ENCODE results near the gene DDX21. TPM values are rescaled to one million over a fixed set of nuclear protein-coding genes. Genes with fewer than 3 reads are reported as not detected.

DDX21 gene
- total RNA-seq, 2 experiments from 2014 or later = 120 to 121 TPM

GRCh38 chr10:68957284-68957615, 1.3 kb downstream of the DDX21 start:
- H3K4me1 Mint-ChIP-seq (ENCODE audit: low read depth) = peaks cover 54% of the 10 kb centered on the region
- Histone ChIP-seq H3K27me3 (ENCODE audit: control insufficient read depth in 1 of 2, insufficient read depth in 2 of 2, low read length in 2 of 2) (no peaks in the 10 kb centered on the region), H3K27ac (ENCODE audit: low read depth in 1 of 2, low read length in 2 of 2) (peak overlapping the region; percentile 98 to 100), H3K9me3 (ENCODE audit: control insufficient read depth in 1 of 2, insufficient read depth in 1 of 2, low read length in 2 of 2) (no peaks in the 10 kb centered on the region), H3K4me1 (ENCODE audit: insufficient read depth, low read length) (peaks cover 46% of the 10 kb centered on the region), H3K4me3 (ENCODE audit: low read length) (peak overlapping the region; percentile 97), H3K36me3 (ENCODE audit: insufficient read depth, low read length) (peaks cover 29% of the 10 kb centered on the region)
- no peak for TF ChIP-seq CTCF (IDR thresholded peaks at IDR 0.05)
- ChIA-PET CTCF (interaction anchor here (2.5 kb wide), 1 partner anchor 10 kb away, joined by 6 read pairs; no protein-coding TSS in a partner anchor), POLR2A (interaction anchor here (0.6 to 3.9 kb wide), 7 partner anchors 8 to 131 kb away, joined by 3 to 24 read pairs (median 6); partner anchors contain the start of genes DDX50, KIFBP and SRGN)
- peak overlapping the region; percentile 94 for H3K27ac Mint-ChIP-seq
- H3K4me3 Mint-ChIP-seq = peak overlapping the region; percentile 95
- no peaks in the 10 kb centered on the region for H3K27me3 Mint-ChIP-seq
- peaks cover 49% of the 10 kb centered on the region for H3K36me3 Mint-ChIP-seq (ENCODE audit: low read depth)
- intact Hi-C loops (cut with DNase I, micrococcal nuclease) = loop anchor here (2.0 to 10.0 kb wide), 6 partner anchors 35 to 1072 kb away; partner anchors contain the start of genes CCAR1 (in 1 of the 2), RUFY2 (in 1 of the 2), SIRT1 (in 1 of the 2) and SUPV3L1 (in 1 of the 2)
- no peaks in the 10 kb centered on the region for H3K9me3 Mint-ChIP-seq
- DNase-seq (no peak), ATAC-seq (ENCODE audit: poor library complexity) (no peak)

DNA sequence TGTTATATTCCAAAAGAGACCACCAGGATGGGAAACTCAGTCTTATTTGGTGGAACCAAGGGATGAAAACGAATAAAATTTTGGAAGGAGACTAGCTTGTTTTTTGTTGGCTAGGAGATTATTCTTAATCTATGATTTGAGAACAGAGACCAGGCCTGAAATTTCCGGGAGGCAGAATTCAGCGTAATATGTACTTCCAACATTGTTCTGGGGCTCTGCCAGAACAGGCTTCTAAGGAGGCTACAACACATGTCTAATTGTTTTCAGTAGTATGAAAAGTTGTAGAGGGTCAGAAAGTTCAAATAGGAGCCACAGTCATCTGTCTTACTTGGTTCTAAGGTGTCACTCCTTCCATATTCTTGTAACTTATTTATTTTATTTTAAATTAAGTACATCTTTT, 1.7 kb downstream of the DDX21 start:
- Histone ChIP-seq H3K27ac (ENCODE audit: low read depth in 1 of 2, low read length in 2 of 2) (peak overlapping the region; percentile 98 to 100), H3K27me3 (ENCODE audit: control insufficient read depth in 1 of 2, insufficient read depth in 2 of 2, low read length in 2 of 2) (no peaks in the 10 kb centered on the region), H3K9me3 (ENCODE audit: control insufficient read depth in 1 of 2, insufficient read depth in 1 of 2, low read length in 2 of 2) (no peaks in the 10 kb centered on the region), H3K4me1 (ENCODE audit: insufficient read depth, low read length) (peaks cover 46% of the 10 kb centered on the region), H3K36me3 (ENCODE audit: insufficient read depth, low read length) (peaks cover 33% of the 10 kb centered on the region), H3K4me3 (ENCODE audit: low read length) (peak overlapping the region; percentile 97)
- Mint-ChIP-seq H3K36me3 (ENCODE audit: low read depth) (peaks cover 53% of the 10 kb centered on the region), H3K27ac (peak overlapping the region; percentile 94), H3K27me3 (no peaks in the 10 kb centered on the region), H3K4me1 (ENCODE audit: low read depth) (peaks cover 54% of the 10 kb centered on the region), H3K4me3 (peak overlapping the region; percentile 95), H3K9me3 (no peaks in the 10 kb centered on the region)
- POLR2A ChIA-PET = interaction anchor here (0.6 to 3.9 kb wide), 4 partner anchors 8 to 130 kb away, joined by 3 to 24 read pairs (median 9); partner anchors contain the start of genes DDX50 and SRGN
- intact Hi-C loops (cut with DNase I, micrococcal nuclease) = loop anchor here (2.0 to 10.0 kb wide), 7 partner anchors 35 to 1073 kb away; partner anchors contain the start of genes CCAR1 (in 1 of the 2), RUFY2 (in 1 of the 2), SIRT1 (in 1 of the 2) and SUPV3L1 (in 1 of the 2)
- TF ChIP-seq CTCF (IDR thresholded peaks at IDR 0.05) = no peak
- no peak for ATAC-seq (ENCODE audit: poor library complexity)
- CTCF ChIA-PET = no interaction called here
- no peak for DNase-seq

DNA sequence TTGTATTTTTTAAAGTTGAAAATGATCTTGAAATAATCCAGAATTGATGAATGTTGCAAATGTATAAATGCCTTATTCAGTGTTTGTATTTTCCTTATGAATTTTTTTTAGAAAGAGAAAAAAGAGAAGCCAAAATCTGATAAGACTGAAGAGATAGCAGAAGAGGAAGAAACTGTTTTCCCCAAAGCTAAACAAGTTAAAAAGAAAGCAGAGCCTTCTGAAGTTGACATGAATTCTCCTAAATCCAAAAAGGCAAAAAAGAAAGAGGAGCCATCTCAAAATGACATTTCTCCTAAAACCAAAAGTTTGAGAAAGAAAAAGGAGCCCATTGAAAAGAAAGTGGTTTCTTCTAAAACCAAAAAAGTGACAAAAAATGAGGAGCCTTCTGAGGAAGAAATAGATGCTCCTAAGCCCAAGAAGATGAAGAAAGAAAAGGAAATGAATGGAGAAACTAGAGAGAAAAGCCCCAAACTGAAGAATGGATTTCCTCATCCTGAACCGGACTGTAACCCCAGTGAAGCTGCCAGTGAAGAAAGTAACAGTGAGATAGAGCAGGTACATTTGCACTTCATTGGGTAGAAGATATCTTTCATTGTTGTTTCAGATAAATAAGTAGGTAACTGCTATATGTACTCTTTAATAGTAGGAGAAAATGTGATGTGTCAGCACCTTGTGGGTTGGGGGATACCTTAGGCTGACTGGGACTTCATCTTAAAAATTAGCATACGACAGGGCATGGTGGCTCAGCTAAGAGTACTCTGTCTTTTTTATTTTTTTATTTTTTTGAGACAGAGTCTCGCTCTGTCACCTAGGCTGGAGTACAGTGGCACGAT, 3.9 kb downstream of the DDX21 start:
- POLR2A ChIA-PET = interaction anchor here (0.9 kb wide), 1 partner anchor 8 kb away, joined by 3 read pairs; no protein-coding TSS in a partner anchor
- peak overlapping the region; percentile 66 for H3K27ac Mint-ChIP-seq
- no peak for ATAC-seq (ENCODE audit: poor library complexity)
- Histone ChIP-seq H3K27ac (ENCODE audit: low read depth in 1 of 2, low read length in 2 of 2) (no peak overlapping the region), H3K4me3 (ENCODE audit: low read length) (no peak overlapping the region), H3K27me3 (ENCODE audit: control insufficient read depth in 1 of 2, insufficient read depth in 2 of 2, low read length in 2 of 2) (no peaks in the 10 kb centered on the region), H3K4me1 (ENCODE audit: insufficient read depth, low read length) (peaks cover 42% of the 10 kb centered on the region), H3K36me3 (ENCODE audit: insufficient read depth, low read length) (peaks cover 54% of the 10 kb centered on the region), H3K9me3 (ENCODE audit: control insufficient read depth in 1 of 2, insufficient read depth in 1 of 2, low read length in 2 of 2) (no peaks in the 10 kb centered on the region)
- no peak for TF ChIP-seq CTCF (IDR thresholded peaks at IDR 0.05)
- H3K9me3 Mint-ChIP-seq = no peaks in the 10 kb centered on the region
- peaks cover 54% of the 10 kb centered on the region for H3K4me1 Mint-ChIP-seq (ENCODE audit: low read depth)
- H3K27me3 Mint-ChIP-seq = no peaks in the 10 kb centered on the region
- H3K4me3 Mint-ChIP-seq = peak overlapping the region; percentile 9
- intact Hi-C loops (cut with DNase I, micrococcal nuclease) = loop anchor here (2.0 to 10.0 kb wide), 6 partner anchors 32 to 1075 kb away; partner anchors contain the start of genes CCAR1 (in 1 of the 2), RUFY2 (in 1 of the 2), SIRT1 (in 1 of the 2) and SUPV3L1 (in 1 of the 2)
- peaks cover 75% of the 10 kb centered on the region for H3K36me3 Mint-ChIP-seq (ENCODE audit: low read depth)
- CTCF ChIA-PET = interaction anchor here (1.7 kb wide), 1 partner anchor 28 kb away, joined by 4 read pairs; the partner anchor contains the start of gene KIFBP
- DNase-seq = no peak
